ENCODE results near the gene CCDC196.

The CCDC196 gene, protein sequence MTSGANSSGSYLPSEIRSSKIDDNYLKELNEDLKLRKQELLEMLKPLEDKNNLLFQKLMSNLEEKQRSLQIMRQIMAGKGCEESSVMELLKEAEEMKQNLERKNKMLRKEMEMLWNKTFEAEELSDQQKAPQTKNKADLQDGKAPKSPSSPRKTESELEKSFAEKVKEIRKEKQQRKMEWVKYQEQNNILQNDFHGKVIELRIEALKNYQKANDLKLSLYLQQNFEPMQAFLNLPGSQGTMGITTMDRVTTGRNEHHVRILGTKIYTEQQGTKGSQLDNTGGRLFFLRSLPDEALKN

GRCh38 chr14:66485910-66486421 is at the start of gene CCDC196:
TSS of gene CCDC196 (plus strand) at chr14:66486371. CDS start at chr14:66486503, 132 bp downstream.
- DNase-seq (ENCODE audit: low read depth), result no peak

GRCh38 chr14:66440801-66441200 is 45.4 kb upstream of the CCDC196 start:
- DNase-seq (ENCODE audit: low read depth), result no peak

DNA sequence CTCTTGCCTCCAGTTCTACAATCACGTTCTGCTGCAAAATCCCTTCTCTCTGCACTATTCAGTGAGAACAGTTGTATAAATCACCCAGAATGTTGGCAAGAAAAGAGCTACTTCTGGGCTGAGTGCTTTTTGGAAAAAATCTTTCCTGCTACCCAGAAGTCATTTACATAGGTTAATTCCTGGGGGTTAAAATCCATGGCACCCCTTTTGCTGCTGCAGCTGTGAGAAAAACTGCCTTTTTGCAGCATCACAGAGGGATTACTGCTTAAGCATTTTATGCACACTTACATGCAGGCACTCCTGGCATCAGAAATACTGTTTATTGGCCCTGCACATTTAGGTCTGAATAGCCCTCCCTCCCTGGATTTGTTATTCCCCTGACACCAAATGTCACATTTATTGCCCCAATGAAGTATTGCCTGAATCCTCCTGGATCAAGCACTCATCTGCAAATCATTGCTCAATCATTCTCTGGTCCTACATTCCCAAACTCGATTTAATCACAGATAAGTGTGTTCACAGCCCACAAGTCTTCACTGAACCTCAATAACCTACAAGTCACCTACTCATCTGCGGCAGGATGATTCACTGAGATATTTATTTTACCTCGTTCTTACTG is 43.1 kb upstream of the CCDC196 start:
- DNase-seq (ENCODE audit: low read depth), result no peak

- DNase-seq (ENCODE audit: low read depth), result no peak
Observed at GRCh38 chr14:66443785-66444184, 42.4 kb upstream of the CCDC196 start.

DNA sequence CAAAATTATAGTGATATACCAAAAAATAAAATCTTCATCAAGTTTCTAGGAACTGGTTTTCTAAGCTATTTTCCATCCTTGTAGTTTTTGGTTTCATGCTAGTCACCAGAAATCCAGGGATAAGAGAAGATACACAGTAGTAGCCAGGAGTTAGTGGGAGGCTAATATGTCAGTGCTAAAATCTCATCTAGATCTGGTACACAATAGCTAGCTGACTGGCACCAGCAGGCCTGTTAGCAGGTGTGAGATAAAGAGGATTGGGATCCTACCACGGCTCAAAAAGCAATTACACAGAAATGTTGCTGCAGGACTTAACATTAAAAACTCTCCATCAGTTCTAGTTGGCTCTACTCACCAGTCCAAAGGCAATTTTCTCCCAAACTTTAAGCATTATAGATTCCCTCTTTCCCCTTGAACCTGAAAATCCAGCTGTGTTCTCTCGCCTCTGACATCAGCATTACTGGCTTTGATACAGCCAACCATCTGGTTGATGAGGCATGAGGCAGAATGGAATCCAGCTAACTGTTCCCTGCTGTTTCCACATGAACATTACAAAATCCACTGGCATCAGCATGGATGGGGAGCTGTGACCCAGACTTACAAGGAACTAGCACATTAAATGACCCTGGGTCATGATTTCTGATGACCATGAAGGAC is 41.8 kb upstream of the CCDC196 start:
- DNase-seq (ENCODE audit: low read depth), result no peak

- no peak for DNase-seq (ENCODE audit: low read depth)
Observed at GRCh38 chr14:66445936-66446335, 40.2 kb upstream of the CCDC196 start.

DNA sequence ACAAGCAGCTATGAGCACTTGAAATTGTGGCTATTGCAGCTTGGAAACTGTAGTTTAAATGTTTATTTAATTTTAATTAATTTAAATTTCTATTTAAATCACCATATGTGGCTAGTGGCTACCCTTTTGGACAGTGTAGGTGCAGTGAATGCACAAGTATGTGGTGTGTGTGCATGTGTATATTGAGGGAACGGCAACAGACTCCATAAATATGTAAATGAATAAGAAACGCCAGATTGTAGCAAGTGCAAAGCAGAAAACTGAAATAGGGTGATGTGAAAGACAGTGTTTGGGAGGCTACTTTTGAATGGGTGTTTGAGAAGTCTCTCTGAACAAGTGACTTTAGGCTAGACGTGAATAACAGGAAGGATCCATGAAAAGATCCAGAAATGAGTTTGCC is 32.7 kb upstream of the CCDC196 start:
- DNase-seq (ENCODE audit: low read depth), result no peak

GRCh38 chr14:66459603-66460002 is 26.6 kb upstream of the CCDC196 start:
- no peak for DNase-seq (ENCODE audit: low read depth)

DNA sequence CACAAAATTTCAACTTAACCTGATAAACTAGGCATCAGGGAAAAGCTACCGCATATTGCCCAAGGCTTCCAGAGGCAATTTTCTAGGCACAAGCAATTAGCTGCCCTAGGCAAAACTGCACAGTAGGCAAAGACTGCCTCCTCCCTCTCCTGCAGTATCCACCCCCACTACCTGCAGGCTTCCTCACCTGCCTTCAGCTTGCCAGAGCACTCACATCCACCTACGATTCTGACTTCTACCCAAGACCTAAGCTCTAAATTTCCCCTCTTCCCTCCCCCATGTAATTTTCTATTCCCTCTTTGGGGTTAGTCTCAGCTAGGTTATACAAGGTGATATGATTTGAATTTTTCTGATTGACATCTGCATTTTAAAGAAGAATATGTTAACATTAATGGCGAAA is 21.9 kb upstream of the CCDC196 start:
- no peak for DNase-seq (ENCODE audit: low read depth)

- no peak for DNase-seq (ENCODE audit: low read depth)
Observed at GRCh38 chr14:66468778-66469367, 17.3 kb upstream of the CCDC196 start.

DNA sequence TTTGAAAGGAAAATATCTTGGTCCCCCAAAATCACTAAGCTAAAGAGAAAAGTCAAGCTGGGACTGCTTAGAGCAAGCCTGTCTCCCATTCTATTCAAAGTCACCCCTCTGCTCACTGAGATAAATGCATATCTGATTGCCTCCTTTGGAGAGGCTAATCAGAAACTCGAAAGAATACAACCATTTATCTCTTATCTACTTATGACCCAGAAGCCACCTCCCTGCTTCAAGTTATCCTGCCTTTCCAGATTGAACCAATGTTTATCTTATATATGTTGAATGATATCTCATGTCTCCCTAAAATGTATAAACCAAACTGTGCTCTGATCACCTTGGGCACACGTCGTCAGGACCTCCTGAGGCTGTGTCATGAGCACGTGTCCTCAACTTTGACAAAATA is 14.6 kb upstream of the CCDC196 start:
- no peak for DNase-seq (ENCODE audit: low read depth)

DNA sequence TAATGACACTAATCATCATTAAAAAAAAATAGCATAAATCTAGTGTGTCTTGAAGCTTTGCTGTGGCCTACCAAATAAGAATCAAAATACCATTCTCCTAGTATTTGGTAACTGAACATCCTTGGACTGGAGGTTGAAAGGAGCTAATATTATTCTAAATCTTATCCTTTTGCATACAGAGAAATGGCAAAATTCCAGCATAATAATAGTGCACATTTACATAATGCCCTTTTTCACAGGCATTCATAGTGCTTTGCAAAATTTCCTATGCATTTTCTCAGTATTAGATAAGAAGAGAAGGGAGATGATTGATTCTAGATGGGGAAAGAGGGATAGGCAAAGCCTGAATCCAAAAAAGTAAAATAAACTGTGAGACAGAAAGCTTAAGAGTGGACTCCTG is 13.9 kb upstream of the CCDC196 start:
- no peak for DNase-seq (ENCODE audit: low read depth)

DNA sequence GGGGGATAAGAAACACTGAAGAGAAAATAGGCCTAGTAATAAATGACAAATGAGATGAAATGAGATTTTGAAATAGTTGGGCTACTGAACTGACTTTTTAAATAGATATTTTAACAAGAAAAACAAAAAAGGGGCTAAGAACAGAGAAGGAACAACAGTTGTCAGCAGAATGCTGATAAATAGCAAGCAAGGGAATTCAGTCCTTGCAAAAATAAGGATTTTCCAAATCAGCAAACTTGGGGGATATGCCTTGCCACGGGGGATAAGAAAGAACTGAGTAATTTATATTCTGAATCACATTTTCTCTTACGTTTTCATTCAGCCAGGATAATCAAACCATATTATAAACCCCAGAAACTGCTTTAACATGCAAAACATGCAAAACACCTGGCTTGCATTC is 12.9 kb upstream of the CCDC196 start:
- DNase-seq (ENCODE audit: low read depth), result no peak

DNA sequence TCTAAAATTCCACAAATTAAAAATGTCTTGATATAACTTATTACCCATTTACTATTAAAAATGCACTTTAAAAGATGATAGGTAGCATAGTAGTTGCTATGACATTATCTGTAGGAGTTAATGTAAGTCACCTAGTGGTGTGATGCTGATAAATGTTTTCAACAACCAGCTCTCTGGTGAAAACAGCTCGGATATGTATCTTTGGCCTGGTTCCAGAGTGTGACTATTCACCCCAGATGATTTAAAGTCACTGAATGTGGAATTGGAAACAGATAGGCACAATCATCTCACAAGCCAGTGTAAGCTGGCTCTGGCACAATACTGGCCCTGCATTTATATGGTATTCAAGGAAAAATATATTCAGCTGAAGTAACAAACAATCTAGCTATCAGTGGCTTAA is 9.2 kb upstream of the CCDC196 start:
- DNase-seq (ENCODE audit: low read depth), result no peak

- no peak for DNase-seq (ENCODE audit: low read depth)
Observed at GRCh38 chr14:66477567-66477966, 8.6 kb upstream of the CCDC196 start.

DNA sequence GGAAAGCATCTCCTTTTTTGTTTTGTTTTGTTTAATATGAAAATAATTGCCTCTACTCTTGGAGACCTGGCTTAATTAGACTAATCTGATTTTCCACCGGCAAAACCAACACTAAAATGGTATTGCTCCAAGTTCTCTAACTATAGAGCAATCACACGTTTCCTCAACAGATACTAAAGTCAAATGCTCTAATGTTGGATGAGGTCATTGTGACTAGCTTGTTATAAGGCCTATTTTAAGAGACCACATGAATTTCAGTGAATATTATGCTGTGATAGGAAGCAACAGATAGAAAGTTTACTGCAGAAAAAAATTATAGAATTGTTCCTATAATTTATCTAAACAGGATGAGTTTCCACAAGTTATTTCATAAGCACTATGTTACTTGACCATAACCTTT is 3.3 kb upstream of the CCDC196 start:
- DNase-seq (ENCODE audit: low read depth), result no peak

GRCh38 chr14:66483322-66483721 is 2.8 kb upstream of the CCDC196 start:
- DNase-seq (ENCODE audit: low read depth), result no peak

DNA sequence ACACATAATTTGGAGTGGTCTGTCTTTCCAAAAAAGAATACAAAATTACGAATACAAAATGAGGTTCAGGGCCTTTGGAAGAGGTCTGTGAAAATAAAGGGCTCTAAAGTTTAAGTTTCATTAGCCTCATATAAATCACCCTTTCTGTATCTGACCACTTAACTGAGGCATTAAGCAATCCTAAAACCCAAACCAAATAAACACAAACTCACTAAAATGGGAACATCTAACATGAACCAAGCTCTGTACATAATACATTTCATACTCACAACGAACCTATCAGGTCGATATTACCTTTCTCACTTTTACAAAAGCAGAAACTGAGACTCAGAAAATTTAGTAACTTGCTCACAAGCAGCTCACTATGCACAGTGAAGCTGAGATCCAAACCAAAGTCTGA is 1.1 kb upstream of the CCDC196 start:
- DNase-seq (ENCODE audit: low read depth), result no peak

DNA sequence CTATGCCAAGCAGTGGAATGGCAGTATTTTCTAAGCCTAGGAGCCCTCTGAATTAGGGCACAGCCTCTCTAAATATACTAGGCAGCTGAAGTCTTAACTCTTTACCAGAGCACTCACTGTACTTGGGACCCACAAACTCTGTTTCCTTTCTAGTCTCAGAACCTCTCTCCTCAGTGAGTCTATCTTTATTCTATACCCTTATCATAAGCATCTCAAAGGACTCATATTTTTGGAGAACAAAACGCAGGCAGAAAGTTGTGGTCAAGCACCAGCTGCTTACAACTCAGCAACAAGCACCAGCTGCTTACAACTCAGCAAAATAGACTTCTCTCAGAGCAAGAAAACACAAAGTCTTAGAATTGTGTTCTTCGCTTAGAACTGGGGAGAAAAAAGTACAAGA is 993 bp downstream of the CCDC196 start:
- DNase-seq (ENCODE audit: low read depth), result no peak

GRCh38 chr14:66490143-66491111 is 4.3 kb downstream of the CCDC196 start:
- no peak for DNase-seq (ENCODE audit: low read depth)

GRCh38 chr14:66493750-66494149 is 7.6 kb downstream of the CCDC196 start:
- no peak for DNase-seq (ENCODE audit: low read depth)

Measured in stimulated activated CD8-positive, alpha-beta memory T cell treated with anti-CD3 and anti-CD28 coated beads, Interleukin-12 subunit alpha, Interleukin-12 subunit beta, amount 100 ng/mL, for 1 hour (primary cell).